SU-DHL-6 (cell line): ENCODE results near the gene CNTN5.

ENCODE experiments used
- EZH2phosphoT487 ChIP-seq: fragments of 200-600 bp; sonication (generic), shearing (Covaris generic); conservative IDR thresholded peaks from 2 replicates; pipeline ENCODE4 v1.6.1; 2018; ENCODE audit warnings: mild to moderate bottlenecking, antibody characterized with exemption, low read length, moderate library complexity, mixed read lengths
- TF ChIP-seq, protein P1 (sequence below): fragments of 200-600 bp; sonication (generic); IDR thresholded peaks from one replicate; pipeline ENCODE4 v1.5.1; 2017; ENCODE audit warnings: antibody characterized with exemption, mild to moderate bottlenecking, low read length, moderate library complexity; ENCODE audit not compliant: insufficient read depth, poor library complexity, severe bottlenecking

DNA sequence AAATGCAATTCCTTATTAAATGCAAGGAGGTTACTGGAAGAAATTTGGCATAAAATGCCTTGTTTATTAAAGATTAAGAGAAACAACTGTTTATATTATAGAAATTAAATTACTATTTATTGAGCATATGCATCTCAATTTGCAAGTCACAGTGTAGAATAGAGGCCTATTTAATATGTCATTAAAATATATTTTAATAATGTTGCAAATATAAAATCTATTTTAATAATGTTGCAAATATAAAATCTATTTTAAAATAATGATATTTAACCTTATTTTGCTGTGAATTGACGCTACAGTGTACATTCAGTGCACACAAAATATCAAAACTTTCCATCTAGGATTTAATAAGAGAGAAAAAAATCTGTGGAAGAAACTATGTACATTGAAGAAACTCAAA lies 188.1 kb downstream of the CNTN5 start:
- TF ChIP-seq, protein P1, sequence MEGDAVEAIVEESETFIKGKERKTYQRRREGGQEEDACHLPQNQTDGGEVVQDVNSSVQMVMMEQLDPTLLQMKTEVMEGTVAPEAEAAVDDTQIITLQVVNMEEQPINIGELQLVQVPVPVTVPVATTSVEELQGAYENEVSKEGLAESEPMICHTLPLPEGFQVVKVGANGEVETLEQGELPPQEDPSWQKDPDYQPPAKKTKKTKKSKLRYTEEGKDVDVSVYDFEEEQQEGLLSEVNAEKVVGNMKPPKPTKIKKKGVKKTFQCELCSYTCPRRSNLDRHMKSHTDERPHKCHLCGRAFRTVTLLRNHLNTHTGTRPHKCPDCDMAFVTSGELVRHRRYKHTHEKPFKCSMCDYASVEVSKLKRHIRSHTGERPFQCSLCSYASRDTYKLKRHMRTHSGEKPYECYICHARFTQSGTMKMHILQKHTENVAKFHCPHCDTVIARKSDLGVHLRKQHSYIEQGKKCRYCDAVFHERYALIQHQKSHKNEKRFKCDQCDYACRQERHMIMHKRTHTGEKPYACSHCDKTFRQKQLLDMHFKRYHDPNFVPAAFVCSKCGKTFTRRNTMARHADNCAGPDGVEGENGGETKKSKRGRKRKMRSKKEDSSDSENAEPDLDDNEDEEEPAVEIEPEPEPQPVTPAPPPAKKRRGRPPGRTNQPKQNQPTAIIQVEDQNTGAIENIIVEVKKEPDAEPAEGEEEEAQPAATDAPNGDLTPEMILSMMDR, result no peak
- no peak for TF ChIP-seq EZH2phosphoT487
